Choroid plexus epithelial cell (primary cell): ENCODE results near the gene DDX3X.

Experiments used
- DNase-seq: peaks from one replicate; pipeline ENCODE4 v3.0.0-alpha.2; 2010; ENCODE audit warnings: low read depth
- H3K4me3 ChIP-seq: 2 replicates; pipeline ENCODE4 v1.5.1; 2011; ENCODE audit warnings: low read depth, mild to moderate bottlenecking, control low read depth, low read length, moderate library complexity
- CTCF ChIP-seq: conservative IDR thresholded peaks from 2 replicates; pipeline ENCODE4 v1.5.1; 2011; ENCODE audit warnings: low read depth, mild to moderate bottlenecking, control low read depth, inconsistent platforms, low read length, moderate library complexity

The DDX3X gene

GRCh38 chrX:41412261-41413081 lies 78.5 kb downstream of the DDX3X start:
- TF ChIP-seq CTCF = no peak
- H3K4me3 ChIP-seq = no peak overlapping the region
- DNase-seq = no peak
